Stimulated activated memory B cell treated with anti-CD40 and anti-IgM and Interleukin-4, amounts not matched to agents 10 μg/mL and 1 μg/mL and 100 μg/mL, for 72 hours (primary cell): ENCODE results near the gene KANSL3.

Experiments used
- ATAC-seq: fragments of 150-1000 bp; cut with Tn5 transposase; 2 replicates; pipeline ENCODE4 v1.10.0; 2021
- H3K27ac Mint-ChIP-seq: one replicate; pipeline ENCODE4 v1.8.0; 2022; ENCODE audit warnings: mild to moderate bottlenecking, mixed read lengths
- H3K27me3 Mint-ChIP-seq: one replicate; pipeline ENCODE4 v1.8.0; 2022; ENCODE audit warnings: mixed read lengths
- H3K36me3 Mint-ChIP-seq: one replicate; pipeline ENCODE4 v1.8.0; 2022; ENCODE audit warnings: mixed read lengths
- H3K4me1 Mint-ChIP-seq: one replicate; pipeline ENCODE4 v1.8.0; 2022; ENCODE audit warnings: mixed read lengths
- H3K4me3 Mint-ChIP-seq: one replicate; pipeline ENCODE4 v1.8.0; 2022; ENCODE audit warnings: mild to moderate bottlenecking, moderate library complexity, mixed read lengths
- H3K9me3 Mint-ChIP-seq: one replicate; pipeline ENCODE4 v1.8.0; 2022; ENCODE audit warnings: mixed read lengths

Gene KANSL3

GRCh38 chr2:96601382-96602292 lies 36.5 kb downstream of the KANSL3 start:
- Mint-ChIP-seq H3K27me3 (no peaks in the 10 kb centered on the region), H3K4me3 (no peak overlapping the region), H3K4me1 (peaks cover 7% of the 10 kb centered on the region), H3K36me3 (peaks cover 70% of the 10 kb centered on the region), H3K9me3 (no peaks in the 10 kb centered on the region), H3K27ac (peak overlapping the region; percentile 62)
- no peak for ATAC-seq

GRCh38 chr2:96599941-96600340 lies 38.2 kb downstream of the KANSL3 start:
- peaks cover 64% of the 10 kb centered on the region for H3K36me3 Mint-ChIP-seq
- peaks cover 7% of the 10 kb centered on the region for H3K4me1 Mint-ChIP-seq
- no peak overlapping the region for H3K4me3 Mint-ChIP-seq
- H3K9me3 Mint-ChIP-seq, result no peaks in the 10 kb centered on the region
- H3K27me3 Mint-ChIP-seq, result no peaks in the 10 kb centered on the region
- no peak overlapping the region for H3K27ac Mint-ChIP-seq
- ATAC-seq, result no peak

DNA sequence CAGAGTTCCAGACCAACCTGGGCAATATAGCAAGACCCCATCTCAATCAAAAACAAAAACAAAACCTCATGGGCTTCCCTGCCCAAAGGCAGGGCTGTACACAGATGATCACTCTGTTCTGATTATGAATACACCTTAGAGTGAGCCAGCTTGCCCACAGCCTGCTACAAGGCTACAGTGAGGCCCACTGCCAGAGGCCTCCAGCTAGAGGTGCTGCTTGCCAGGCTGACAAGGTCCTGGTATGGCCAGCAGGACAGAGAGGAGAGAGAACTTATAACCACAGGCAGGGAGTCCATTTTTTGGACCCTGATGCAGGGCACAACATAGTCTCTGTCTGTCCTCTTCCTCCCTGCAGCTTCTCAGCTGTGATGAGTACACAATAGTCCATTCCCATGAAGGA lies 41.5 kb downstream of the KANSL3 start:
- Mint-ChIP-seq H3K27me3 (no peaks in the 10 kb centered on the region), H3K4me3 (no peak overlapping the region), H3K4me1 (peaks cover 2% of the 10 kb centered on the region), H3K27ac (no peak overlapping the region), H3K9me3 (no peaks in the 10 kb centered on the region), H3K36me3 (peaks cover 75% of the 10 kb centered on the region)
- no peak for ATAC-seq

- Mint-ChIP-seq H3K4me3 (no peak overlapping the region), H3K27me3 (no peaks in the 10 kb centered on the region), H3K4me1 (peaks cover under 1% of the 10 kb centered on the region), H3K9me3 (no peaks in the 10 kb centered on the region), H3K36me3 (peaks cover 70% of the 10 kb centered on the region), H3K27ac (no peak overlapping the region)
- no peak for ATAC-seq
These were observed 43.4 kb downstream of the KANSL3 start for GRCh38 chr2:96594691-96595152.

- Mint-ChIP-seq H3K4me1 (peaks cover 5% of the 10 kb centered on the region), H3K9me3 (no peaks in the 10 kb centered on the region), H3K4me3 (no peak overlapping the region), H3K27ac (no peak overlapping the region), H3K36me3 (peaks cover 74% of the 10 kb centered on the region), H3K27me3 (no peaks in the 10 kb centered on the region)
- ATAC-seq, result no peak
These were observed 43.8 kb downstream of the KANSL3 start for GRCh38 chr2:96594282-96594681.

- Mint-ChIP-seq H3K36me3 (peaks cover 79% of the 10 kb centered on the region), H3K27me3 (no peaks in the 10 kb centered on the region), H3K9me3 (no peaks in the 10 kb centered on the region), H3K27ac (no peak overlapping the region), H3K4me3 (no peak overlapping the region), H3K4me1 (peaks cover 24% of the 10 kb centered on the region)
- ATAC-seq, result no peak
These were observed 46.6 kb downstream of the KANSL3 start for GRCh38 chr2:96591494-96591893.

- Mint-ChIP-seq H3K27ac (no peak overlapping the region), H3K27me3 (no peaks in the 10 kb centered on the region), H3K4me1 (peaks cover 24% of the 10 kb centered on the region)
These were observed 47.1 kb downstream of the KANSL3 start for GRCh38 chr2:96591054-96591453.

GRCh38 chr2:96587843-96588242 lies 50.3 kb downstream of the KANSL3 start:
- Mint-ChIP-seq H3K4me3 (no peak overlapping the region), H3K9me3 (no peaks in the 10 kb centered on the region), H3K36me3 (peaks cover 63% of the 10 kb centered on the region), H3K27ac (no peak overlapping the region), H3K4me1 (peaks cover 24% of the 10 kb centered on the region), H3K27me3 (no peaks in the 10 kb centered on the region)
- ATAC-seq, result no peak

More at GRCh38 chr2:96591054-96591453, 47.1 kb downstream of the KANSL3 start:
- Mint-ChIP-seq H3K9me3 (no peaks in the 10 kb centered on the region), H3K4me3 (no peak overlapping the region), H3K36me3 (peaks cover 80% of the 10 kb centered on the region)
- no peak for ATAC-seq

GRCh38 chr2:96584017-96584416 lies 54.1 kb downstream of the KANSL3 start:
- Mint-ChIP-seq H3K9me3 (no peaks in the 10 kb centered on the region), H3K36me3 (peaks cover 34% of the 10 kb centered on the region), H3K4me1 (peaks cover 18% of the 10 kb centered on the region), H3K27ac (no peak overlapping the region), H3K27me3 (no peaks in the 10 kb centered on the region), H3K4me3 (no peak overlapping the region)
- ATAC-seq, result no peak

GRCh38 chr2:96580771-96581170 lies 57.3 kb downstream of the KANSL3 start:
- Mint-ChIP-seq H3K36me3 (peaks cover 13% of the 10 kb centered on the region), H3K4me1 (no peaks in the 10 kb centered on the region)
- ATAC-seq, result no peak

DNA sequence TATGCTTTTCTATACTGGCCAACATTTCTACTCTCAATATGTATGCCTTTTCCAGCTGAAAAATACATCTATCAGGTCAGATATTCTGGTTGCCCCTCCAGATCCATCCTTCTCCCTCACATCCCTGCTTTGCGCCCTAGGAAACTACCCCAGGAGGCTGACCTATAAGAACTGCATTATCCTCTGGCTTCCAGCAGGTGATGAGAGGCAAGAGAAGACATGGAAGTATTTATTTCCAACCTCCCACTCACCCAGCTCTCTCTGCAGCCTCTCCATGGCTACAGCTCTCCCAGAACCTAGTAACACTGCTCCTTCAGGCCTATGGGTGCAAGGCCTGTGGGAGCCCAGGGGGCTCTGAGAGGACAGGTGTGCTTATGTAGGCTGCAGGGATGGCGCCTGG lies 58.7 kb downstream of the KANSL3 start:
- peaks cover 6% of the 10 kb centered on the region for H3K36me3 Mint-ChIP-seq
- no peak for ATAC-seq
- H3K27me3 Mint-ChIP-seq, result no peaks in the 10 kb centered on the region
- H3K4me3 Mint-ChIP-seq, result no peak overlapping the region
- no peaks in the 10 kb centered on the region for H3K9me3 Mint-ChIP-seq
- H3K4me1 Mint-ChIP-seq, result no peaks in the 10 kb centered on the region
- H3K27ac Mint-ChIP-seq, result no peak overlapping the region

More at GRCh38 chr2:96580771-96581170, 57.3 kb downstream of the KANSL3 start:
- Mint-ChIP-seq H3K4me3 (no peak overlapping the region), H3K27me3 (no peaks in the 10 kb centered on the region), H3K9me3 (no peaks in the 10 kb centered on the region), H3K27ac (no peak overlapping the region)

DNA sequence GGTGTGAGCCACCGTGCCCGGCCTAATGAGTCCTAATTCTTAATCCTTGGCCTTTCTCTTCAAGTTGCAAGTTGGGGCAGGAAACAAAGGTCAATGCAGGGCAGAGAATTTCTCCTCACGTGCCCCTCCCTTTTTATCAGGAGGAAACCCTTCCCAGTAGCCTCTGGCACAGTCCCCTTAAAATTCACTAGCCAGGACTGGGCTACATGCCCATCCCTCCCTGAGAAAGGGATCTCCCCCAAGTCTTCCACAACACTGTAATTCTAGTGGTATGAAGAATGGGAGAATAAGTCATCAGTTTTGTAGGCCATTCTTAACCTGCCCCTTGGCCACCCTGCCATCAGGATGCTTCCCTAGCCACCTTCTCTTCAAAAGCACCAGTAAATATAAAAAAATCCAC lies 59.4 kb downstream of the KANSL3 start:
- H3K4me1 Mint-ChIP-seq, result no peaks in the 10 kb centered on the region
- no peak overlapping the region for H3K4me3 Mint-ChIP-seq
- no peaks in the 10 kb centered on the region for H3K36me3 Mint-ChIP-seq
- no peak overlapping the region for H3K27ac Mint-ChIP-seq
- ATAC-seq, result no peak
- H3K9me3 Mint-ChIP-seq, result no peaks in the 10 kb centered on the region
- H3K27me3 Mint-ChIP-seq, result no peaks in the 10 kb centered on the region

DNA sequence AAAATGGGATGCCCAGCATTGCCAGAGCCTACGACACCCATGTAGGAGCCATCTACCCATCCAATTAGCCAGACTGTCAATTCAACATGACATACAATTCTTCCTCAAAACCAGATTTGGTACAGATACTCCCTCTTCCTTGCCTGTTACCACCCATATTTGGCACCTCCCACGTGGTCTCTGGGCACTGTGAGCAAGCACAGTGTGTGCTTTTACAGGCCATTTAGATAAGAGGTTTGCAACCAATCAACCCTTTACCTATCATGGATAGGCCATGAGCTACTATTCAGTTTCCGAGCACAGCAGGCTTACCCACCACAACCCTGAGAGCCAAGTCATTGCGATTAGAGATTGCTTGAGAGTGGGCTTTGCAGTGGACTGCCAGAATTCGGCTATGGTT lies 60.6 kb downstream of the KANSL3 start:
- H3K36me3 Mint-ChIP-seq, result peaks cover 11% of the 10 kb centered on the region
- no peaks in the 10 kb centered on the region for H3K4me1 Mint-ChIP-seq
- no peaks in the 10 kb centered on the region for H3K9me3 Mint-ChIP-seq
- H3K27ac Mint-ChIP-seq, result no peak overlapping the region
- no peak for ATAC-seq
- H3K27me3 Mint-ChIP-seq, result no peaks in the 10 kb centered on the region
- no peak overlapping the region for H3K4me3 Mint-ChIP-seq

DNA sequence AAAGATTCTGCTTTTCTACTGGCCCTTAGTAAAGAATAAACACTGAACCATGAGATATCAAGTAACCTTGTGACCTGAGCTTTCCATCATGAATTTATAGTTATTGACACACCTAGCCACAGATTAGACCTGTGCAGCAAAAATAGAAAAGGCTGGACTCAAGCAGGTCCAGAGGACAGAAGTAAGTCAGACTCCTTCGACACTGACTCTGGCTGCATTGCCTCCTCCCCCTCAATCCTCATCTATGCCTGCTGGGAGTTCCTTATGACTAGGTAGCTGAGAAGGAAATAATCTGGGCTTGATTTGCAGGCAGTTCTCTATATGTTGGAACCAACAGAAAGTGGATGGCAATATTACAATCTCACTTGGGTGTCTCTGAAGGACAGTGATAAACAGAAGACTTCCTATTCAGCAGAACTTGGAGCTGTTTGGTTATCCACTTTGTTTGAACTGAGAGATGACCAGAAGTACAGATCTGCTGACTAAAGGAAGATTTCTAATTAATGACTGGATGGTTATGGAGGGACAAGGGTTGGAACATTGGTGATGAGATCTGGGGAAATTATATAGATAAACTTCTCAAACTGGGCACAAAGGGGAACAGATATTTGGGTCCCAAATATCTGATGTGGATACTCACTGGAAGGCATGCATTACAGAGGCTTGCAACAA lies 62.2 kb downstream of the KANSL3 start:
- Mint-ChIP-seq H3K27ac (no peak overlapping the region), H3K27me3 (no peaks in the 10 kb centered on the region), H3K4me3 (no peak overlapping the region), H3K9me3 (no peaks in the 10 kb centered on the region), H3K4me1 (no peaks in the 10 kb centered on the region), H3K36me3 (peaks cover 11% of the 10 kb centered on the region)
- no peak for ATAC-seq

- no peak for ATAC-seq
- no peak overlapping the region for H3K27ac Mint-ChIP-seq
- H3K4me3 Mint-ChIP-seq, result no peak overlapping the region
- H3K9me3 Mint-ChIP-seq, result no peaks in the 10 kb centered on the region
- no peaks in the 10 kb centered on the region for H3K4me1 Mint-ChIP-seq
- no peaks in the 10 kb centered on the region for H3K27me3 Mint-ChIP-seq
- peaks cover 11% of the 10 kb centered on the region for H3K36me3 Mint-ChIP-seq
These were observed 63.7 kb downstream of the KANSL3 start for GRCh38 chr2:96574364-96574763.

- peaks cover 6% of the 10 kb centered on the region for H3K36me3 Mint-ChIP-seq
- H3K27me3 Mint-ChIP-seq, result no peaks in the 10 kb centered on the region
- ATAC-seq, result no peak
- no peaks in the 10 kb centered on the region for H3K9me3 Mint-ChIP-seq
- H3K4me3 Mint-ChIP-seq, result no peak overlapping the region
- no peak overlapping the region for H3K27ac Mint-ChIP-seq
- H3K4me1 Mint-ChIP-seq, result no peaks in the 10 kb centered on the region
These were observed 70.0 kb downstream of the KANSL3 start for GRCh38 chr2:96568094-96568493.
